ENCODE data around the gene IRAK3.
"Not testable (repeated sequence)": the region's sequence is repeated elsewhere in the genome, so short reads cannot be mapped to it uniquely, and the experiment has no call there.

The IRAK3 gene

GRCh38 chr12:66269142-66269541 is 80.1 kb downstream of the IRAK3 start:
- DNase-seq = no peak

GRCh38 chr12:66269757-66270383 is 80.9 kb downstream of the IRAK3 start:
- DNase-seq = peak; percentile 35

GRCh38 chr12:66270613-66271012 is 81.6 kb downstream of the IRAK3 start:
- no peak for DNase-seq

GRCh38 chr12:66272650-66273049 is 83.6 kb downstream of the IRAK3 start:
- no peak for DNase-seq

- no peak for DNase-seq
Measured at GRCh38 chr12:66273147-66273546, 84.1 kb downstream of the IRAK3 start.

GRCh38 chr12:66275040-66275439 is 86.0 kb downstream of the IRAK3 start:
- DNase-seq = no peak

- peak; percentile 16 for DNase-seq
Measured at GRCh38 chr12:66279123-66279712, 90.2 kb downstream of the IRAK3 start.

- no peak for DNase-seq
Measured at GRCh38 chr12:66280561-66280960, 91.5 kb downstream of the IRAK3 start.

- DNase-seq = no peak
Measured at GRCh38 chr12:66282244-66282643, 93.2 kb downstream of the IRAK3 start.

- DNase-seq = no peak
Measured at GRCh38 chr12:66287275-66287674, 98.3 kb downstream of the IRAK3 start.

- no peak for DNase-seq
Measured at GRCh38 chr12:66288121-66288520, 99.1 kb downstream of the IRAK3 start.

GRCh38 chr12:66289485-66289884 is 100.5 kb downstream of the IRAK3 start:
- no peak for DNase-seq

- DNase-seq = no peak
Measured at GRCh38 chr12:66290716-66291200, 101.7 kb downstream of the IRAK3 start.

GRCh38 chr12:66296176-66296683 is 107.2 kb downstream of the IRAK3 start:
- DNase-seq = no peak

- no peak for DNase-seq
Measured at GRCh38 chr12:66297080-66297479, 108.1 kb downstream of the IRAK3 start.

- DNase-seq = no peak
Measured at GRCh38 chr12:66297923-66298322, 108.9 kb downstream of the IRAK3 start.

- peak; percentile 98 for DNase-seq
Measured at GRCh38 chr12:66301944-66302826, 113.2 kb downstream of the IRAK3 start, which contains the start of gene HELB. HELB (plus strand) TSS chr12:66302493; CDS start chr12:66302604, 111 bp downstream.

- DNase-seq = no peak
Measured at GRCh38 chr12:66302827-66303169, 113.8 kb downstream of the IRAK3 start.

- DNase-seq = not testable (repeated sequence)
Measured at GRCh38 chr12:66303316-66303804, 114.3 kb downstream of the IRAK3 start.
